HG02981 (cell line): ENCODE measurements around the gene CYTH4.

Experiments used
- ATAC-seq: cut with Tn5 transposase; IDR thresholded peaks from one replicate; pipeline ENCODE4 v1.9.1; 2021; ENCODE audit warnings: mild to moderate bottlenecking, moderate library complexity; ENCODE audit not compliant: unreplicated experiment

CYTH4 gene

DNA sequence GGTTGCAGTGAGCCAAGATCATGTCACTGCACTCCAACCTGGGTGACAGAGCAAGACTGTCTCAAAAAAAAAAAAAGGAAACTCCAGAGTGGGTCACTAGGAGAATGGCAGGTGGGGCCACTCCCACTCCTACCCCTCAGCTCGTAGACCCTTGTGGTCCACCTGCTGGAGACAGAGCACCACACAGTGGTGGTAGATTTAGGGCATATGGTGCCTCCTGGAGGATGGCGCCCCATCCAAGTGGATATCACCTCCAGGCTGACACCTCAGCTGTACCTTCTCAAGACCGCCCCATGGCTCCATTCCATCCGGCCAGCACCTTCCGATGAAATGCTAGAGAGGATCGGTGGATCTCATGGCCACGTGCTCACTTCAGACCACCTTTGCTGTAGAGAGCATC, 6.2 kb downstream of the CYTH4 start:
- no peak for ATAC-seq

DNA sequence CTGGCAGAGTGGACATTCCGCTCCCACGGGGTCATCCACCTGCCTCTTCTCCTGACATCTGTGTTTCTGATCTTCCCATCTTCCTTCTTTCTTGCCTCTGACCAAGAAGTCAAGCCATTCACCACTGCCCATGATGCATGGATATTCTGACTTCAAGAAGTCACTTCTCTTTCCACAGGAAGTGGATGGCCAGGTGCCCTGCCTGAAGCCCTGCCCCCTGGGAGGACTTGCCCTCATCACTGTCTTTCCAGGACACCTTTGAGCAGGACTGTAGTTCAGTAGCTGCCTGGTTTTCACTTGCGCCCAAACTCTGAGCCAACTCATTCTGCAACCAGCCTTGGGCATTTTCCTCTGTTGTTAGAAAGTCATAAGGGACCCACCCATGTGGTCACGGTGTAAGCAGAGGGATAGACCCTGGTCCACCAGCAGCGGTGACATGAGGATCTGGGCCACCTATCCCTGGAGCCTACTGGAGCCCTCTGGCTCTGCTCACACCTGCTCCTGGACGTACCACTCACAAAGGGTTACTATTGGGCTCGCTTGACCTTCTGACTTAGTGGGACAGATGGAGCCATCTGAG, 6.9 kb downstream of the CYTH4 start:
- ATAC-seq = no peak

DNA sequence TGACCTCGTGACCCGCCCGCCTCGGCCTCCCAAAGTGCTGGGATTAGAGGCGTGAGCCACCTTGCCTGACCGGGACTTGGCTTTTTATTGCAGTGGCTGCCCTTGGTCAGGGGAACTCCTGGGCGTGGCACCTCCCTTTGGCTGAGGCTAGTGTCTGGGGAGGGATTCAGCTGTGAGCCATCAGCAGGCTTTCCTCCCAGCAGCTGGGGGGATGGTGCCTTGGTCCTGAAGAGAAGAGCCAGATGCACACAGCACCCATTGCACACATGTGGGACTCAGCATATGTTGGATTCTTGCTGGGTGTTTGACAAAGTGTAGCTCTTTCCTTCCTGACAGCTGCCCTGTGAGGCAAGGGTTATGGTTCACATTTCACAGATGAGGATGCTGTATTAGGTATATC, 8.4 kb downstream of the CYTH4 start:
- ATAC-seq = no peak

DNA sequence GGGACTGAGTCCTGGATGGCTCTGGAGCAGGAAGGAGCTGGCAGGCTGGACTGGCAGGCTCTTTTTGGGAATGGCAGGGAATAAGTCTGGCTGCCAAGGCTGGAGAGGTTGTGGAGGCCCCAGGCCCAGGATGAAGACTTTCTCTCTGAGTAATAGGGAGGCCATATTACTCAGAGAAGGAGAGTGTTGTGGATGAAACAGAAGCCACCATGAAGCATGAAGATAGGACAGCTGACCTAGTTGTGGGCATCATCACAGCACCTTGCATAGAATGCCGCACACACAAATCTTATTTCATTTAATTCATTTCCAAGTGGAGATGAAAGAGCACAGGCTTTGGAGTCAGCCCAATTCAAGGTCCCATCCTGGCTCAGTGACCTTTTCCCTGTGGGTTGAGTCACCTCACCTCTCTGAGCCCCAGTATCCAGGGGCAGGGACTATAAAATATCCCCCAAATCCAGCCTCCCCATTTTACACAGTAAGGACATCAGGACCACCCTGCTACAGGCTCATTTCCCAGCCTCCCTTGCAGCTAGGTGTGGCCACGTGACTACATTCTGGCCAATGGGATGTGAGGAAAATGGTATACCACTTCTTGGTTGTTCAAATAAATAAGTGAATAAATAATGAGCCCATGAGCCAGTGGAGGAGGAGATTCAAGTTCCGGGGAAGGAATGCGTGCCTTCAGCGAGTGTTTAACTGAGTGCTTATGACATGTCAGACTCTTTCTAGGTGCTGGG, 9.4 kb downstream of the CYTH4 start:
- no peak for ATAC-seq

DNA sequence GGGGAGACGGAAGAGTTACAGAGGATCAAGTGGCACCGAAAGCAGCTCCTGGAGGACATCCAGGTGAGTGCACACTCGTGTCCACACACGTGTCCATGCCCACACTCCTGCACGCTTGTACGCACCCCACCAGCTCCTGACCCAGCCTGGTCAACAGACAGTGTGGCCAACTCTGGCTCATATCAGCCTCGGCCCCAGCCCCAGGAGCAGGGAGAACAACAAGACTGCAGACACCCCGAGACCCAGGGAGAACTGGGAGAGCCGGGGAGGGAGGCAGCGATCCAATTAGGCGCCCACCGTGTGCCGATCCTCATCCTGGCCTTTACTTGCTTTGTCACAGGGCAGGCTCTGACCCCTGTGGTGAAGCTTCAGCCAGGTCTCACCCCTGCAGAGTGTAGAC, 10.3 kb downstream of the CYTH4 start:
- ATAC-seq = no peak

DNA sequence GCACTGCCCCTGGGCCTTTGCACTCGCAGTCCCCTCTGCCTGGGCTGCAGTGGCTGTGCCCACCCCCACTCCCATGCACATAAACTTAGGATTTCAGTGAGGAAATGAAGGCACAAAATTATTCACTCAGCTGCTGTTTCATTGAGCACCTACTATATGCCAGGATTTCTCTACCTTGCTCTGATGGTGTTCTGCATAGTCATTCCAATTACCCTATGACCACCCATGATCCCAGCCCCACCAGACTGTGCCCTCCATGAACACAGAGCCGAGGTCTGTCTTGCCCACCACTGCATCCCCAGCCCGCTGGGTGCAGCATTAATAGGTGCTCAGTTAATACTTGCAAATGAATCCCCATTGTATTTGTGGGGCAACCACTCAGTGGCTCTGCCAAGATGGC, 10.9 kb downstream of the CYTH4 start:
- no peak for ATAC-seq

DNA sequence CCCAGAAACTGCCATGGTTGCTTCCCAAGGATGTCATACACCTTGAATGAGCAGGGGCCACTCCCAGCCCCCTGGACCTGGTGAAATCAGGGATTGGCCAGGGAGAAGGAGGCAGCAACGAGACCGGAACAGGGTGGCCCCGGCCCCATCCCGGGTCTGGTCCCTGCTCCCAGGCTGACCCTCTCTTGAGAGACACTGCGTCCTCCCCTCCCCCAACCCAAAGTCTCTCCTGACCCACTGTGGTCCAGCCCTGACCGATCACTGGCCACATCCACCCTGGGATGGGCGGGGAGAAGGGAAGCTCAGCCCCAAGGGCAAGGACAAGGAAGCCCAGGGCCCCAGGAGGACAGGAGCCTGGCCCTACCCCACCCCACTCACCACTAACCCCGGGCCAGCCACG, 12.4 kb downstream of the CYTH4 start:
- no peak for ATAC-seq

DNA sequence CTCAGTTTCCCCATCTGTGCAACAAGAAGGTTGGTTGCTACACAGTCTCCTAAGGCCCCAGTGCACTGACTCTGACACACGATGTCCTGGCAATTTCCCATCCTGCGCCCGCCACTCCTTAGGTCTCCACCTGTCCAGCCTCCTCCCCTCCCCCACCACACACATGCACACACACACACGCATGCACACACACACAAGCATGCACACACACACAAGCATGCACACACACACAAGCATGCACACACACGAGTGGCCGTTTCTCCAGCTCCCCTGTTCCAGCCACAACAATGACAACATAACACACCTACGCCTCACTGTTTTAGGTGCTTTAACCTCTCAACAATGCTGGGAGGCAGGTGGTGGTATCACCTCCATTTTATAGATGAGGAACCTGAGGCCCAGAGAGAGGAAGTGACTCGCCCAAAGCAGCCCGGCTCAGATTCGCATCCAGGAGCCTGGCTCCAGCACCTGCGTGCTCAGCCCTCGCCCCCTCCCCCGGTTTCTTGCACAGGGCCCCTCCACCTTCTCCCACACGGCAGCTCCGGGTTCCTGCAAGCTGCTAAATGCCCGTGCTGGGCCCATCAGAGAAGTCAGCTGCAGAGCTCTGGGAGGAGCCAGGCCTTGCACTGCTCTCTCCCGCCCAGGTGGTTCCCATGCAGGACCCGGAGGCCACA, 13.0 kb downstream of the CYTH4 start:
- ATAC-seq = no peak

GRCh38 chr22:37295946-37296345, 13.6 kb downstream of the CYTH4 start:
- no peak for ATAC-seq

- ATAC-seq = no peak
These were observed 16.6 kb downstream of the CYTH4 start for GRCh38 chr22:37298748-37299495.

DNA sequence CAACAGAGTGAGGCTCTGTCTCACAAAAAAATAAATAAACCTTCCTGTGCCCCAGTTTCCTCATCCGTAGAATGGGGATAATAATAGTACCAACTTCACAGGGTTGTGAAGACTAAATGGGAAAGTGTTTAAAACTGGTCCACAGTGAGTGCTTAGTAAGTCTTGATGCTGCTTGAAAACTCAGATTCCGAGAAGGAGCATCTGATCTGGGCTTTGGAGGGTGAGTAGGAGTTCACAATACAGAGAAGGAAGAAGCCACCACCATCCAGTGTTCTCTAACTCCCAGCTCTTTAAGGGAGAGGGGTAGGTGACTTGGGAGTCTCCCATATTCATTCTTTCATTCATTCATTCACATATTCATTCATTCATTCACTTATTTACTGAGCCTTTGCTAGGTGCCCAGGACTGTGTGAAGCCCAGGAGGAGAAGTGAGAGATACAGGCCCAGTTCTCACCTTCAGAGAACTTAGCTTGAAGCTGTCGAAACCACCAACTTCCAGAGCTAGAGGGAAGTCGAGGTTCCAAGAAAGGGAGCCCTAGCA, 17.7 kb downstream of the CYTH4 start:
- no peak for ATAC-seq

DNA sequence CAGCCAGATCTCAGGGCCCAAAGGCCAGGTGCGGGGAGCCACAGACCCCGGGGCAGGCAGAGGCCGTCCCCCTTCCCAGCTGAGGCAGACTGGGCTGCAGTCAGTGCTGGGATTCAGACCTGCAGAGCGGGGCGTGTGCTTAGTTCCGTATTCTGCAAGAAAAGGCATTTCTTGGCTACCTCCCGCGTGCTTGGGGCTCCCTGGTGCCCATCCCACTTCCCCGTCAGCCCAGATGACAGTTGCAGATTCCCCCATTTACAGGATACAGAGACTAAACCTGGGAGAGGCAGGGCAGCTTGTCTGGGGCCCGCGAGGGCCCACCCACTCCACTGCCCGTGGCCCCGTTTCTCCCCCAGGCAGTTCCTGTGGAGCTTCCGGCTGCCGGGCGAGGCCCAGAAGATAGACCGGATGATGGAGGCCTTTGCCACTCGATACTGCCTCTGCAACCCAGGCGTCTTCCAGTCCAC, 18.3 kb downstream of the CYTH4 start:
- no peak for ATAC-seq

- ATAC-seq = no peak
These were observed 19.0 kb downstream of the CYTH4 start for GRCh38 chr22:37301144-37301830.

DNA sequence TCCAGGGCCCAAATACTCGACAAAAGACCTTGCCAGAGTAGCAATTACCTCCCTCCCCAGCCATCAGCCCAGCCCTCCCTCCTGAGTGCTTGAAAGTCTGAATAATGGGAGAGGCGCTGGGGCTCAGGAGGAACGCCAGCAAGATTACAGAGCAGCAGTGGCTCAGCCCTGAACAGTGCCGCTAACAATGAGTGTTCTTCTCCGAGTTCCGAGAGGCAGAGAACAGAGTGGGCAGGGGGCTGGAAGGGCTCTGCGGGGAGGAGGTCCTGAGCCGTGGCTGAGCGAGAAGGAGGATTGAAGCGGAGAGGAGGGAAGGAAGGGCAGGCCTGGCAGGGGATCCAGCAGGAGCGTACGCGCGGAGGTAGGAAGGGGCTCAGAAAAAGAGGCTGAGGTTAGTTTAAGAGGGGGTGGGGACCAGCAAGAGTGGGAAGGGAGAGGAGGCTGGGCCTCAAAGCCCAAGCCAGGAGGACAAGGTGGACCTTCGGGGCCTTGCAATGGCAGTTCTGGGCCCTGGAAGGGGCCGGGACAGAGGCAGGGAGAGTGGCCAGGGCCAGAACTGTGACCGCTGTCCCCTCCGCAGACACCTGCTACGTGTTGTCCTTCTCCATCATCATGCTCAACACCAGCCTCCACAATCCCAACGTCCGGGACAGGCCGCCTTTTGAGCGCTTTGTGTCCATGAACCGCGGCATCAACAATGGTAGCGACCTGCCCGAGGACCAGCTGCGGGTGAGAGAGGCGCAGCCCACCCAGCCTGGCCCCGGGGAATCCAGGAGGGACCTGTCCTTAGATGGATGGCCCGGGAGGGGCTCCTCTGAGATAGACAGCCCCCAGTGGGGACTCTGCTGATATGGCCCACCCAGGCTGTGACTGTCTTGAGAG, 20.6 kb downstream of the CYTH4 start:
- ATAC-seq = no peak

DNA sequence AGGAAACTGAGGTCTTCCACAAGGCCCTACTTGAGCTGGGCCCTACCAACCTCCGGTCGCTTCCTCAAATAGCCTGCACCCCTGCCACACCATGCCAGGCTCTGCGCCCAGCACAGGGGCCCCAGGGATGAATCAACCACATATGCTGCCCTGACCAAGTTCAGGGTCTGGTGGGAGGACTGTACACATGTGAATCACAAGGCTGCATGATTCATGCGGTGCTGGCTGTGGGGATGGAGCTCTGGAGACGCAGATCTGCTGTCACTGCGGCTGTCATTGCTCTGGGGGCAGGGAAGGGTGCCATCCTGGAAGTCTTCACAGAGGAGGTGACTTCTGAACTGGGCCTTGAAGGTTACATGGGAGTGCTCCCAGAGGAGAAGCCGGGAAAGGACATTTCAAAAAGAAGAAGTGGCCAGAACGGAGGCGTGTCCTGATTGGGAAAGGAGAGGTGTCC, 21.5 kb downstream of the CYTH4 start:
- ATAC-seq = no peak

- ATAC-seq = no peak
These were observed 22.5 kb downstream of the CYTH4 start for GRCh38 chr22:37304595-37305343.

DNA sequence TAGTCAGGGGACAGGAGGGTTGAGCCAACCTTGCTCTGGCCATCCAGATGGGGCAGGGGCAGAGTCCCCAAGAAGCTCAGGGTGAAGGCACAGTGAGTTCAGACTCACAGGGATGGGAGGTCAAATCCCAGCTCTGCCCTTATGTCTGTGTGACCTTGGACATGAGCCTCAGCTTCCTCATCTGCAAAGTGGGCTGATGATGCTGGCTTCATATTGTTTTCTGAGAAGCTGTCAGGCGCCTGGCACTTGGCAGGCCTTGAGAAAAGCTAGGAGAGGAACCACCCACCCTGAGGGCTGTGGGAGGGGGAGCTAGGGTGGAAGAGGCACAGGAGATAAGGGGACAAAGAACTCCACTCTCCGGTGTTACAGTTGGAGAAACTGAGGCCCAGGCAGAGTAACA, 23.6 kb downstream of the CYTH4 start:
- ATAC-seq = no peak

GRCh38 chr22:37306494-37306829, 24.2 kb downstream of the CYTH4 start:
- ATAC-seq = no peak
